ENCODE measurements around the gene MAGEH1.
A peak's percentile ranks its signal among the peaks of the same experiment; 100 is the strongest.
"Not testable (repeated sequence)": the region's sequence is repeated elsewhere in the genome, so short reads cannot be mapped to it uniquely, and the experiment has no call there.

MAGEH1 gene, protein sequence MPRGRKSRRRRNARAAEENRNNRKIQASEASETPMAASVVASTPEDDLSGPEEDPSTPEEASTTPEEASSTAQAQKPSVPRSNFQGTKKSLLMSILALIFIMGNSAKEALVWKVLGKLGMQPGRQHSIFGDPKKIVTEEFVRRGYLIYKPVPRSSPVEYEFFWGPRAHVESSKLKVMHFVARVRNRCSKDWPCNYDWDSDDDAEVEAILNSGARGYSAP

DNA sequence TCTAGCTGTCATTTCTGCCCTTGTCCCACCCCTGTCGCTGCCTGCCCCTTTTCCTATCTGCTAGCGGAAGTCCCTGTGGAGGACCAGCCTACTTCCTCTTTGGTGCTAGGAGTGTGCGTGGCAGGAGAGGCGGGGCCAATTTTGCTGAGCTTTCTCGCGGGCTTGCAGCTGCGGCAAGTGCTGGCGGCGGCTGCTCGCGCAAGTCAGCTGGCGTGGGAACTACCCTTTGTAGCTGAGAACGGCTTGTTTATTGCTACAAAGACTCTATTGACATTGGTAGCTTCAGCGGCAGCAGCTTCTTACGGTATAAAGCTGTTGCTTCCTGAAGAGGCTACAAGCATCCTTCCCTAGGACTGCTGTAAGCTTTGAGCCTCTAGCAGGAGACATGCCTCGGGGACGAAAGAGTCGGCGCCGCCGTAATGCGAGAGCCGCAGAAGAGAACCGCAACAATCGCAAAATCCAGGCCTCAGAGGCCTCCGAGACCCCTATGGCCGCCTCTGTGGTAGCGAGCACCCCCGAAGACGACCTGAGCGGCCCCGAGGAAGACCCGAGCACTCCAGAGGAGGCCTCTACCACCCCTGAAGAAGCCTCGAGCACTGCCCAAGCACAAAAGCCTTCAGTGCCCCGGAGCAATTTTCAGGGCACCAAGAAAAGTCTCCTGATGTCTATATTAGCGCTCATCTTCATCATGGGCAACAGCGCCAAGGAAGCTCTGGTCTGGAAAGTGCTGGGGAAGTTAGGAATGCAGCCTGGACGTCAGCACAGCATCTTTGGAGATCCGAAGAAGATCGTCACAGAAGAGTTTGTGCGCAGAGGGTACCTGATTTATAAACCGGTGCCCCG lies at the start of gene MAGEH1:
Gene MAGEH1, plus strand, starts transcription at position 138 of the 843 bp plus-strand sequence. Its CDS starts 248 bp downstream, at position 386.
- peak; percentile 62 for DNase-seq

DNA sequence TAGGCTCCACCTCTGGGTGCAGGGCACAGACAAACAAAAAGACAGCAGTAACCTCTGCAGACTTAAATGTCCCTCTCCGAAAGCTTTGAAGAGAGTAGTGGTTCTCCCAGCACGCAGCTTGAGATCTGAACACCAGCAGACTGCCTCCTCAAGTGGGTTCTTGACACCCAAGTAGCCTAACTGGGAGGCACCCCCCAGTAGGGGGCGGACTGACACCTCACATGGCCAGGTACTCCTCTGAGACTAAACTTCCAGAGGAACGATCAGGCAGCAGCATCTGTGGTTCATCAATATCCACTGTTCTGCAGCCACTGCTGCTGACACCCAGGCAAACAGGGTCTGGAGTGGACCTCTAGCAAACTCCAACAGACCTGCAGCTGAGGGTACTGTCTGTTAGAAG lies 24.8 kb upstream of the MAGEH1 start:
- DNase-seq = not testable (repeated sequence)

DNA sequence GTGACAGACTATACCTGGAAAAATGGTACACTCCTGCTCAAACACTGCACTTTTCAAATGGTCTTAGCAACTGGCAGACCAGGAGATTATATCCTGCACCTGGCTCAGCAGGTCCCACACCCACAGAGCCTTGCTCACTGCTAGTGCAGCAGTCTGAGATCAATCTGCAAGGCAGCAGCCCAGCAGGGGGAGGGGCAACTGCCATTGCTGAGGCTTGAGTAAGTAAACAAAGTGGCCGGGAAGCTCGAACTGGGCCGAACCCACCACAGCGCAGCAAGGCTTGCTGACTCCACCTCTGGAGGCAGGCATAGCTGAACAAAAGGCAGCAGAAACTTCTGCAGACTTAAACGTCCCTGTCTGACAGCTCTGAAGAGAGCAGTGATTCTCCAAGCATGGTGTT lies 8.5 kb upstream of the MAGEH1 start:
- not testable (repeated sequence) for DNase-seq

DNA sequence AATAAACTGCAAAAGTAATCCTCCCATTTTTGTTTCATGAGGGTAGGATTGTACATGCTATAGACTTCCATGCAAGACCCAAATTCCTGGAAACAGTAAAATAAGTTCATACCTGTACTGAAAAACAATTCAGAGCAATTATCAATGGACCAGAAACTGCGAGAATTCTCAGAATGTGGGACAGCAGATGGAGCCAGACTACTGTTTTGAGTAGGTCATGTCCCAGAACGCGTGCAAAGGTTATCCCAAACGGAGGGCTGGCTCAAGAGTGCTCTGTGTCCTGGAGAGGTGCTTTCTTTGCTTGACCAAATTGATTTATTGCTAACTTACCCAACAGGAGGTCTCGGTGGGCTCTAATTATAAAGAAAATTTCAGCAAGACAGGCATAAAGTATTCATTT lies 1.7 kb upstream of the MAGEH1 start:
- DNase-seq = no peak

DNA sequence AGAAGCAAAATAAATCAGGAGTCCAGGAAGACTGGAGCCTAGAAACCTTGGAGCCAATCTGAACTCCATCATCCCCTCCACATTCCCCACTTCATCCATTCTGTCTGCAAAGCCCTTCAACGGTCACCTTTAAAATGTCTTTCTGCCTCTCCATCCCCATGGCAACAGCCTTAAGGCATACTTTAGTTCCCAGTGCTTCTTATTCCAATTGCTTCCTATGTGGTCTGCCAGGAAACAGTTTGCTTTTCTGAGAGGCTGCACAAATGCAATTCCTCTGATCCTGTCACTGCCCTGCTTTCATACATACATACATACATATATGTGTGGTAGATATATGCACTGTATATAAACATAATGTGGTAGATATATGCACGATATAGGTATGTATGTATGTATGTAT lies 786 bp upstream of the MAGEH1 start:
- DNase-seq = no peak

DNA sequence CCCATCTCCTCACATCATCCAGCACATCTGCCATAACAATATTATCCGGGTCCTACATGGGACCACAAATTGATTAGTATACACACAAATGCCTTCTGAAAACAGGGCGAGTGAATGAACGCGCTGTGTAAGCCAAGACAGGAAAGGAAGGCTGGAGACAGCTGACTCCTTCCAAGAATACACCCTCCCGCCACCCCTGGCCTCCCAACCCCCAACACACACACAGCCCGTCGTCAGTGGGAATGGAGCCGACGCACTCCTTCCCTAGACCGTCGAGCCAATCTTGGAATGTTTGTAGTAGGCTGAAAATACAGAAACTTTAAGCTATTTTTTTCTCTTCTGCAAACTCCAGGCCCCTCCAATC lies 319 bp upstream of the MAGEH1 start:
- no peak for DNase-seq

DNA sequence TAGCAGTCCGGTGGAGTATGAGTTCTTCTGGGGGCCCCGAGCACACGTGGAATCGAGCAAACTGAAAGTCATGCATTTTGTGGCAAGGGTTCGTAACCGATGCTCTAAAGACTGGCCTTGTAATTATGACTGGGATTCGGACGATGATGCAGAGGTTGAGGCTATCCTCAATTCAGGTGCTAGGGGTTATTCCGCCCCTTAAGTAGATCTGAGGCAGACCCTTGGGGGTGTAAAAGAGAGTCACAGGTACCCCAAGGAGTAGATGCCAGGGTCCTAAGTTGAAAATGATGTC lies 852 bp downstream of the MAGEH1 start:
- DNase-seq = no peak

DNA sequence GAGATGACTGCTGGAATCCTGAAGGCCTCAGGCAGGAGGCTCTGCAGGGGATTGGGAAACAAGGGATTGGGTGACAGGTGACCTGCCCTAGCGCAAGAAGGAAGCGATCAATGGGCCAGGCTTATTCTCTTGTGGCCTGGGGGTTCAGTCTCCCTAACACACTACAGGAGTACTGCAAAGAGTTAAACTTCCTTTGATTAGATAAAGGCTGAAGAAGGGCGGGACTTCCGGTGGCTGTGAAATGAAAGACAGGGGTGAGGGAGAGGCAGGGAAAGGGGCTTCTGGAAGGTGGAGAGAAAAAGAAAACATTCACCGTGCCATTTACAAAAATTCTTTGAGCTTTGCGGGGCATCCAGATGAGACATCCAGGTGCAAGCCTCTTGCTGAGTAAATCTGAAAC lies 3.8 kb downstream of the MAGEH1 start:
- DNase-seq = not testable (repeated sequence)

DNA sequence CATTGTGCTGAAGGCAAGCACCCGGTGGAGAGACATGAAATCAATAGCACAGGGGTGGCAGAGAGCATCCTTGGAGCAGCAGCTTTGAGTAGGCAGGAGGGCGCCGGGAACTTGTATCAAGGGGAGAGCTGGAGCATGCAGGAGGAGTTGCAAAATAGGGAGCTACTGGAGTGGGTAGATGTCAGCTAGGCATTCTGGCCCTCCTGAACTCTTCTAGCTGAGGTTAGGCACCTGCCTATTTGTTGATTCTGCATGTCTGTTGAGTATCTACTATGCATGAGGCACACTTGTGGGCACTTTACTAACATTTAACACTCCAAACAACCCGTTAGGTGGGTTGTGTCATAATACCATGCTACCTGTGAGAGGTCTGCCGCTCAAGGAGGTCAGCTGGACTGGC lies 7.5 kb downstream of the MAGEH1 start:
- not testable (repeated sequence) for DNase-seq

DNA sequence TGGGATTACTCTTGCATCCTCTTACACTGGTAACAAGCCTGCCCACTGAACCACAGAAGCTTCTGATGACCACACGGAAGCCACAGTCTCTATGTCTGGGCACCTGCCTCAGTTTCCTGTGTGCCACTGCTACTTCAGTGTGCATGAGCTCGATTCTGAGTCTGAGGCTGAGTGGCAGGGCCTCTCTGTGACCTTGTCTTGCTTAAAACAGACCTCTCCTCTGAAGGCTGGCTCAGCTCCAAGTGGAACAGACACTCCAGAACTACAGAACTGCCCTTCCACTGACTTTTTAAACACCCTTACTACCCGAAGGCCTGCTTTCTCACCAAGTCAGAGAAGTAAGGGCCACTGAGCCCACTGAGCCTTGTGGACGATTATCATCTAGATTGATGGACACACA lies 8.0 kb downstream of the MAGEH1 start:
- not testable (repeated sequence) for DNase-seq

DNA sequence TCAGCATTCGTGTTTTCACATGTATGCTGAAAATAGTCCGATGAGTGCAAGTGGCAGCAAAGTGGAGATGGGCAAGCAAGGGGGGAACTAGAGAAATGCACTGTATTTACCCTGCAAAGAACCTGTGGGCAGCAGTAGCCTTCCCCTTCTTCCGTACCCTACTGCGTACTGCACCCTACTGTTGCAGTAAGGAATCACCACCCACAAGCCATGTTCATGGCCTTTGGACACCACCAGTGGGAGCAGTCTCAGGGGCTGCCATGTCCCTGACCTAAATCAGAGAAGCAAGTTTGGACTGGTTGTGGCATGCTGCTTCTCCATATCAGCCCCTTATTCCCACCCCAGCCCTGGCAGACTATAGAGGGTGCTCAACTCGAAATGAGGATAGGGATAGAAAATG lies 12.1 kb downstream of the MAGEH1 start:
- DNase-seq = not testable (repeated sequence)

DNA sequence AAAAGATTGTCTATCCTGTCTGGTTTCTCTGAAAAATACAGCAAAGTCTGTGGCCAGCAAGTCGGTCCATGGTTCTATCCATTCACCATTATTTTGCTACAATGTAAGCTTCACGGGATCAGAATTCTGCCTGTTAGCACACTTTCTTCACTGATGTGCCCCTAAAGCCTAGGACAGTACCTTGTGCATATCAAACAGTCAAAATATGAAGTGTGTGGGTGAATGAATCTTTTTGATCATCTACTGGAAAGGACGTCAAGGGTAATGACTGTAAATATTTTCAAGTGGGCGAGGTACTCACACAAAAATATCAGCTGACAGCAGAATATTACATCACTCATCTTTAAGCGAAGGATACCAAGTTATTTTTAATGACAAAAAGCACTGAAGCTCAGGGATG lies 13.2 kb downstream of the MAGEH1 start:
- DNase-seq = not testable (repeated sequence)

DNA sequence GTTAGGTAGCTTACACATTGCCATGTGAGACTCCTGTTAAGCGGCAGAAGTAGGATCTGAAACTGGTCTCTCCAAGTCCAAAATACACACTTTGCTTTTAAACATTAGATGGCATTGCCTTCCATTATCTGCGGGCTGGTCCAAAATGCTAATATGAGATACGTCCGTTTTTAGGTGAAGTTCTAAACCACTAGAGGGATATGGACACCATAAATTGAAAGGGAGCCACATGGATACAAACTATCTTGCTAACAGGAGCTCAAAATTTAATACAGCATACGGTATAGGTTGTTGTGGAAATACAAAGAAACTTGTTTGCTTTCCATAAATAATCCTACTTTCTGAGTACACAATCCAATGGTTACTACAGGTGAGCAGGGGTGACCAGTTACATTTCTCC lies 13.9 kb downstream of the MAGEH1 start:
- not testable (repeated sequence) for DNase-seq

DNA sequence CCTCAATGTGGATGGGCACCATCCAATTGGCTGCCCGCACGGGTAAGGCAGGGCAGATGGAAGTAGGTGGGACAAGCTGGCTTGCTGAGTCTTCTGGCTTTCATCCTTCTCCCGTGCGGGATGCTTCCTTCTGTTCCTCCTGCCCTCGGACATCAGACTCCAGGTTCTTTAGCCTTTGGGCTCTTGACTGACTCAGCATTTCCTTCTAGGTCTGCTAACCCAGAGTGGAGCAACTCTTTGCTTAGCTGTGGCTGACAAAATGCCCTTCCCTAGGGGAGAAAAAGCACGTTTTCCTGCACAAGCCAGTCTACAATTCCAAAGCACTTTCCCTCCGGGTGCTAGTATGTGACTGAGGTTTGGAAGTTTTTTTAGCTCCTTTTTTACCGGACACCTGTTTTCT lies 28.0 kb downstream of the MAGEH1 start:
- DNase-seq = not testable (repeated sequence)

DNA sequence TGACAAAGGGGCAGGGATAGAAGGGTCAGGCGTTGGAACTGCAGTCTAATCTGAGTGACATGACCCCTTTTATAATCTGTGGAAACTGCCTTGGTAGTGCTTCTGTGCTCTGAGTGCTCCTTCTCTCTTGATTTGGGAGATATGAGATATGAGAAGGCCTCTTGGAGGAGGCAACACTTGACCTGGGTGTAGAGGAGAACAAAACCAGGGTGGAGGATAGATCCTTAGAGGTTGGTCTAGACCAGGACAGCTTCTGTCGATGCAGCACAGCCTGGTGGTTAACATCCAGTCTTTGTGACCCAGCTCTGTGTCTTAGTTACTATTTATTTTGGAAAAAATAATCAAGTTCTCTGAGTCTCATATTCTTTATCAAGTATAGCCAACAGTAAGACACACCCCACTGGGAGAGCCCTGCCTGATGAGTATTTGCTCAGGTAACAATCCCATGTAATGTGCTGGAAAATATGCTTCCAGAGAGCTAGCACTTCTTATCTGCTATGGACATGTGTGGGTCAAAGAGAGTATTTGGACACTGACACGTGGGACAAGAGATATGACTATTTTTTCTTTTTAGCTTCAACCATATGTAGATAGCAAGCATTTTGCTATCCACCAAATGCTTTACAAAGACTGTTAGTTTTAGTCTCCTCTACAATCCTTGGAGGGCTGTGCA lies 28.6 kb downstream of the MAGEH1 start:
- no peak for DNase-seq

DNA sequence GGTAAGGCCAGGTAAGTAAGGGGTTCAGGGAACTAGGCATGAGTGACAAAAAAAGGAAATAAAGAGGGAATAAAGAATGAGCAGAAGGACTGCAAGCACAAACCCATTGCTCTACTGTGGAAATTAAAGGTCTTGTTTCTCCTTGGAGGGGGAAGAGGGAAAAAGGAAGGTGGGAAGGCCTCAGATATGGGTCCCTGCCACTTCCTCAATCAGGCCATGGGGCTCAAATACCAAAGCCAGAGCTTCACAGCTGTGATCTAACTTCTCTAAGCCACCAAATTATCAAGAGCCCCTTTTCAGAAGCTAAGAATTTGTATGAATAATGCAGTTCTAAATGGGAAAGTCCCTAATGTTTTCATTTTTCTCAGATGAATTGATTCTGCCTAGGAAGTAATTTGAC lies 33.0 kb downstream of the MAGEH1 start:
- no peak for DNase-seq

DNA sequence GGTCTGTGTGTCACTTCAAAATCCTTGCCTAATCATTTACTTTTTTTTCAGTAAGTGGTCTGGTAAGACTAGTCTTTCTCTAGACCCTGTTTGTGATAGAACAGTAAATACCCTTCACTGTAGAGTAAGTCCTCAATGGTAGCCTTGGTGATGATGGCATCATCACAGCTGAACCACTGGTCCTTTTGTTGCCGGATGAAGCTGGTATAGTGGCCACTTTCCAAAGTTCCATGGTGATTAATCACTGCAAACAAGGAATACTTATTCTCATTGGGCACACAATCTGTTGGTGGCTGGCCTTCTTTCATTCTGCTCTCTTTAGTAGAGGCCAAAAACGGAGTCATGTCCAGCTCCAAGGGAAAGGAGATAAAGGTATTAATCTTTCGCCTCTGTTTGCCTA lies 34.8 kb downstream of the MAGEH1 start:
- DNase-seq = no peak

DNA sequence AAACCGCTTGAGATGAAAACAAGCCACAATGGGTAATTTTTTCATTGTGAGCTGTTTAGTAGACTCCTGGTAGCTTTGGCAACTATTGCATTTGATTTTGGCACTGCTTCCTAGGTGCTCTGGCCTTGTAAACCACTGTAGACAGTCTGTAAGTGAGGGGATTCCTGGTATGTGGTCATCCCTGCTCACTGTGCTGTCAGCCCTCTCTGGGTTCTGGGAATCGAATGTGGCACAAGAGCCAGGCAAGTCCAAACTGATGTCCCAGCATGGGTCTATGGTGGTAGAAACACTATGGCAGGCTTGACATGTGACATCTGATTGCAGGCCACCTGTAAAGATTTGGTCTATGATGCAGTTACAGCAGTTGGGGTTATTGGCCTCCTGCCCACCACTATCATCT lies 35.2 kb downstream of the MAGEH1 start:
- DNase-seq = no peak

DNA sequence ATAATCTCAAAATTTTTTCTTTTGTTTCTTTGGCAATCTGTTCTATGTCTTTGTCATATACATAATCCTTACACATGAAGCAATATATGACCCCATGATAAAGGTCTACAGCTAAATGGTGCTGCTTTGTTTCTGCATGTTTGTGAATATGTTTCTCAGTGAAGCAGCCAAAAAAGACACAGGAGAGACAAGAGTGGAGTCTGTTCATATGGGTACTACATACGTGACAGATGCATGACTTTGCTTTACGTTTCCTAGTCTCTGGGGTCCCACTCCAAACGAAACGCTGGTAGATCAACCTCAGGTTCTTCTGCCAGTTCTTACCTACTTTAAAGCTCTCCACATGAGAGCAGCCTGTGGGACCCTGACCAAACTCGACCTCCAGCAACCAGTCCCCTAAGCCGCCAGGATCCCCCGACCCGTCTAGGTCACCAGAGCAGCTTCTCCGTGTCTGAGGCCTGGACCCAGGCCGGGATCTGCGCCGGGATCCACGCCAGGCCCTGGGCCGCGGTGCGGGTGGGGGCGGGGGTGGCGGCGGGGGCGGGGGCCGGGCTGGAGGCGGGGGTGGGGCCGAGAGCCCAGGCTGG lies 36.2 kb downstream of the MAGEH1 start:
- no peak for DNase-seq

DNA sequence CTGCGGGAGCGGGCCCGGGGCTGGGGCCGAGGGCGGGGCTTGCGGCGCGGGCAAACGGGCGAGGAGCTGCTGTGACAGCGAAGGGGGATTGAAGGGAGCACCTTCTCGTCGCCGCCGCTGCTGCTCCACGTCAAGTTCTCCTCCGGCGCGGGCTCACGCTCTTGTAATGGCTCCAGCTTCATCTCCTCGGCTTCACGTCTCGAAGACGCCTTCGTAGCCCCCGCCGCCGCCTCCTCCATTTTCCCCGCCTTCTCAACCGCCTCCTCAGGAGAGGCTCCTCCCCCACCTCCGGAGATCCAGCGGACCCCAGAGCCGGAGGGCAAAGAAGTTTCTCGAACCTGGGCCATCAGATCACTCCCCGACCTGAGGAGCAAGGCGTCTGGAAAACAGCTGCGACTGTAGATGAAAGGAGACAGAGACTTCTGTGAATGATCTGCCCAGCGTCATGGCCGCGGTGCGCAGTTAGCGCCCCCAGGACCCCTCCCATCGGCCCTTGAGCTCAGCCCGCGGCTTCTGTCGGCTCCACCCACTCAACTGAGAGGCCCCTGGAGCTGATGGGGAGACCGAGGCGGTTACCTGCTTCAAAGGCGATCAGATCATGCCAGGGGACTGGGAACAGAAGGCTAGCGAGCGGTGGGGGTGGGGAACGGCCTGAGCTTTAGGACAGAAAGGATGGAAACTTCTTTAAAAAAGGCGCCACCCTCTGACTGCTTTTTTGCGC lies 36.8 kb downstream of the MAGEH1 start:
- DNase-seq = peak; percentile 51

DNA sequence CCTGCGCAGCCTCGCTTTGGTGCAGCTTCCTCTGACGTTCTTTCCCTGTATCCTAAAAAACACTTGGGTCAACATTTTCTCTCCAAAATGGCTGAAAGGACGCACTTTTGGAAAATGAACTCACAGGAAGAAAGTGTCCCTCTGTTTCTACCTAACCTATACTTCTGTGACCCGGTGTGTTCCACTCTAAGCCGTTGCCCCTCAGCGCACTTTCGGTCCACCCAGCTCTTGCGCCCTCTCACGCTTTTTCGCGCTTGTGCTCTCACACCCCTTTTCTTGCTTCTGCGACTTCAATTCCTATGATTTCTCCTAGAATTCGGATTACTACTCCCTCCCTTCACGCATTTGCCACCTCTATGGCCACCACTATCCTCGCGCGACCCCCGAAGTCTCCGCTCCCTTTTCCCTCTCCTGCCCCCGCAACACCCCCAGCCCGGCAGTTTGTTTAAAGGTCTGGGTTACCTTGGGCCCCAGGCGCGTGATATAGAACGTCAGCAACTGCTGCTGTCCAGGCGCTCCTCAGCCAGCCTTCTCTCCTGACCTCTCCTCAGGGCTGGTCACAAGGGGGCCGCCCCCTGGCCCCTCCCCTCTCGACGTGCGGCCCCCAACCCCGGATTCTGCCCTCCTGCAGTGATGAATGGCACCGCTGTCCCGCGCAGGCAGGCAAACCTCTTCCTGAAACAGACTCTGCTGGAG lies 37.5 kb downstream of the MAGEH1 start, which contains the start of gene USP51:
Gene USP51, minus strand, starts transcription at position 535 of the 696 bp plus-strand sequence. CDS start 909 bp downstream, outside the sequence.
- DNase-seq = no peak

DNA sequence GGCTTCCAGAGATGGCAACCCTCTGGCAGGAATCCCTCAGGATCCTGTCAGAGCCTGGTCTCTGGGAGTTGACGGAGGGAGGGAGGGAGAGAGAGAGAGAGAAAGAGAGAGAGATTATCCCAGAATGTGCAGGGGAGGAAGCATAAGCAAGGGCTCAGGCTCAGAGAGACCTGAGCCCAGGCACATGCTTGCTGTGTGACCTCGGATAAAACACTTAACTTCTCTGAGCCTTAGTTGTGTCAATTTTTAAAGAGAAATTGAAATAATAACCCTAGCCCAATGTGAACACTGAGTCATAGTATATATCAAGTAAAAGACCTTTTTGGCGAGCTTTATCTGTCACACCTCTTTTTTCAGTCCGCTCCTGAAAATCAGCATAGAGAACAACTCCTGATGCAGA lies 38.2 kb downstream of the MAGEH1 start:
- no peak for DNase-seq
